OCI-LY7 (cell line): Measurements from ENCODE around the gene SRPK2. TPM values are rescaled to one million over a fixed set of nuclear protein-coding genes. Genes with fewer than 3 reads are reported as not detected.

Source experiments
- BruUV-seq: library from RNA; stranded (reverse); fragments of 400-500 nt; replicated peaks from 2 replicates; lab custom pipeline; 2021; lab: Mats Ljungman, UMichigan
- CTCF ChIA-PET: fragments of 300-600 bp; sonication (Branson Sonifier 250); formaldehyde crosslinking; loops from one replicate; lab custom pipeline; 2022; ENCODE audit warnings: antibody characterized with exemption; ENCODE audit not compliant: unreplicated experiment; lab: Charles Lee
- POLR2A ChIA-PET: fragments of 300-600 bp; sonication (Branson Sonifier 250); formaldehyde crosslinking; loops from one replicate; lab custom pipeline; 2022; ENCODE audit warnings: antibody characterized with exemption; lab: Charles Lee
- DNase-seq: peaks from one replicate; pipeline ENCODE4 v3.0.0-alpha.2; 2015; ENCODE audit warnings: low spot score
- H2AFZ ChIP-seq: fragments of 200-600 bp; sonication (generic), shearing (Covaris generic); 2 replicates; pipeline ENCODE4 v1.6.1; 2014; ENCODE audit warnings: mild to moderate bottlenecking, antibody characterized with exemption, low read length, moderate library complexity
- H3K27ac ChIP-seq: fragments of 200-600 bp; sonication (generic); 2 replicates; pipeline ENCODE4 v1.5.1; 2014; ENCODE audit warnings: mixed run types, low read depth, mild to moderate bottlenecking, moderate library complexity, low read length, inconsistent platforms; ENCODE audit not compliant: poor library complexity, severe bottlenecking
- H3K36me3 ChIP-seq: fragments of 200-600 bp; sonication (generic); 2 replicates; pipeline ENCODE4 v1.6.1; 2014; ENCODE audit warnings: mild to moderate bottlenecking, antibody characterized with exemption, low read length, moderate library complexity, mixed read lengths; ENCODE audit not compliant: insufficient read depth
- H3K4me1 ChIP-seq: fragments of 200-600 bp; sonication (generic); 2 replicates; pipeline ENCODE4 v1.5.1; 2014; ENCODE audit warnings: mild to moderate bottlenecking, low read length; ENCODE audit not compliant: insufficient read depth, poor library complexity, severe bottlenecking
- H3K4me2 ChIP-seq: fragments of 200-600 bp; sonication (generic); 2 replicates; pipeline ENCODE4 v1.6.1; 2014; ENCODE audit warnings: mild to moderate bottlenecking, low read length
- H3K4me3 ChIP-seq: fragments of 200-600 bp; sonication (generic); 2 replicates; pipeline ENCODE4 v1.5.1; 2014; ENCODE audit warnings: mild to moderate bottlenecking, low read depth, low read length; ENCODE audit not compliant: poor library complexity, severe bottlenecking
- H3K79me2 ChIP-seq: fragments of 200-600 bp; sonication (generic); 2 replicates; pipeline ENCODE4 v1.6.1; 2016; ENCODE audit warnings: low read depth, mild to moderate bottlenecking, low read length, moderate library complexity, mixed read lengths; ENCODE audit not compliant: insufficient read depth
- H3K9me2 ChIP-seq: fragments of 200-600 bp; sonication (generic); 2 replicates; pipeline ENCODE4 v1.6.1; 2016; ENCODE audit warnings: mild to moderate bottlenecking, low read length, mixed read lengths; ENCODE audit not compliant: insufficient read depth
- H3K9me3 ChIP-seq: fragments of 200-600 bp; sonication (generic); 2 replicates; pipeline ENCODE4 v1.6.1; 2014; ENCODE audit warnings: mild to moderate bottlenecking, mixed run types, low read length, mixed read lengths
- H4K20me1 ChIP-seq: fragments of 200-600 bp; sonication (generic); 2 replicates; pipeline ENCODE4 v1.6.1; 2014; ENCODE audit warnings: mild to moderate bottlenecking, antibody characterized with exemption, low read length, moderate library complexity, mixed read lengths; ENCODE audit not compliant: insufficient read depth
- CTCF ChIP-seq: fragments of 200-600 bp; sonication (generic); conservative IDR thresholded peaks from 2 replicates; pipeline ENCODE4 v1.5.1; 2014; ENCODE audit warnings: mild to moderate bottlenecking, antibody characterized with exemption, low read length, moderate library complexity, mixed read lengths
- EZH2phosphoT487 ChIP-seq: fragments of 200-600 bp; sonication (generic); IDR thresholded peaks from 2 replicates; pipeline ENCODE4 v1.6.1; 2018; ENCODE audit warnings: low read depth, borderline replicate concordance, mild to moderate bottlenecking, mixed run types, antibody characterized with exemption, low read length, moderate library complexity, mixed read lengths
- intact Hi-C: fragments of 100-400 bp; cut with micrococcal nuclease; formaldehyde crosslinking; loops from one replicate; pipeline ENCODE4 v1.10.0; 2022; ENCODE audit not compliant: unreplicated experiment
- total RNA-seq, 2 experiments: library from RNA; depleted of rRNA in 1 of 2; stranded (reverse); fragments of >200 nt in 1 of 2; shearing (Covaris generic) in 1 of 2; gene quantifications; 2 replicates each; pipeline ENCODE4 v1.2.3, GENCODE V29; 2014 to 2022

Gene SRPK2
- total RNA-seq, 2 experiments from 2014 or later, result 22.1 to 26.8 TPM

DNA sequence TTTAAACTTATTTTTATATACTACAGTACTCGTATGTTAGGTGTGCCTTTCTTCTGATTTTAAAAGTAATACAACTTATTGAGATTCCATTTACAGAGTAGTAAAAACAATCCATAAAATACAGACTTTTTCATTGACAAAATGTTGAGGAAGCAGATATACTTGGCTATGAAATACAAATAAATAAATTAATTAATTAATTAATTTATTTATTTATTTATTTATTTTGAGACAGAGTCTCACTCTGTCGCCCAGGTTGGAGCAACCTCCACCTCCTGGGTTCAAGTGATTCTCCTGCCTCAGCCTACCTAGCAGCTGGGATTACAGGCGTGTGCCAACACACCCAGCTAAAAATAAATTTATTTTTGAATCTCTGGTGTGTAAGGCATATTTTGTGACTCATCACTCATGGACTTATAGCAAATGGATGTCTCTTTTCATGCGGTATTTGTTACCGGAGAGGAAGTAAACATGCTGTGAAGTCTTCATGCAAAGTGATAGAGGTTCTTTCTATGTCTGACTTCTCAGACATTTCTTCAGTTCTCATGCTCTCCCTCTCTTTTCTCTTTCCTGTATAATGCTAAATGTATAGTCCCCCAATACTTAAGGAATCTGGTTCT is 20.2 kb upstream of the SRPK2 start:
- no peak for DNase-seq
- no peak for TF ChIP-seq EZH2phosphoT487
- no peak for TF ChIP-seq CTCF
- Histone ChIP-seq H3K9me3 (no peaks in the 10 kb centered on the region), H3K36me3 (no peaks in the 10 kb centered on the region), H4K20me1 (no peaks in the 10 kb centered on the region), H3K9me2 (no peaks in the 10 kb centered on the region), H3K4me3 (no peak overlapping the region), H3K4me2 (no peak overlapping the region), H3K79me2 (no peaks in the 10 kb centered on the region), H2AFZ (no peak overlapping the region), H3K4me1 (no peaks in the 10 kb centered on the region), H3K27ac (no peak overlapping the region)
- intact Hi-C loops, result no loop called here
- CTCF ChIA-PET, result interaction anchor here (1.1 kb wide), 1 partner anchor 10 kb away, joined by 3 read pairs; no protein-coding TSS in a partner anchor
- no TSS peak for BruUV-seq
- POLR2A ChIA-PET, result interaction anchor here (0.5 kb wide), 1 partner anchor 13 kb away, joined by 3 read pairs; no protein-coding TSS in a partner anchor

- ChIA-PET POLR2A (no interaction called here), CTCF (no interaction called here)
- TF ChIP-seq EZH2phosphoT487 (no peak), CTCF (no peak)
- no peaks in the 10 kb centered on the region for H3K4me1 ChIP-seq
- H4K20me1 ChIP-seq, result no peaks in the 10 kb centered on the region
- no peaks in the 10 kb centered on the region for H3K79me2 ChIP-seq
- no peak overlapping the region for H3K27ac ChIP-seq
- H3K36me3 ChIP-seq, result no peaks in the 10 kb centered on the region
- no peak overlapping the region for H3K4me2 ChIP-seq
- H3K9me2 ChIP-seq, result no peaks in the 10 kb centered on the region
- H3K9me3 ChIP-seq, result no peaks in the 10 kb centered on the region
- H2AFZ ChIP-seq, result no peak overlapping the region
- no peak for DNase-seq
- H3K4me3 ChIP-seq, result no peak overlapping the region
- BruUV-seq, result no TSS peak
- intact Hi-C loops, result no loop called here
Observed at GRCh38 chr7:105403128-105403527, 14.4 kb upstream of the SRPK2 start.
